Right ventricle myocardium superior (tissue), 1 donor: ENCODE results near the gene GALNTL6. TPM values are rescaled to one million over a fixed set of nuclear protein-coding genes. Genes with fewer than 3 reads are reported as not detected.

ENCODE experiments used
- ATAC-seq: fragments of 200-7000 bp; cut with Tn5 transposase; one replicate; pipeline ENCODE4 v1.9.1; 2020; ENCODE audit warnings: mild to moderate bottlenecking; ENCODE audit not compliant: poor library complexity
- DNase-seq: peaks from one replicate; pipeline ENCODE4 v3.0.0-alpha.2; 2020
- intact Hi-C: fragments of 100-400 bp; cut with DNase I; formaldehyde crosslinking; loops from one replicate; pipeline ENCODE4 v1.11.2; 2022
- total RNA-seq: library from RNA; stranded (reverse); fragmentation: NEBNext Ultra II Directional; extraction: Animal tissue kit (Norgen Biotek cat#: 25700); gene quantifications from one replicate; pipeline ENCODE4 v1.2.1, GENCODE V29; 2021
- donor health status: DM: no; HTN: yes; CAD: no; lungs with severe emphysema.

The GALNTL6 gene
- total RNA-seq, 1 donor from 2014 or later = not detected

GRCh38 chr4:172555725-172556124 is 742.5 kb downstream of the GALNTL6 start:
- ATAC-seq (no peak), DNase-seq (no peak)
- intact Hi-C loops = no loop called here

GRCh38 chr4:172573899-172574298 is 760.7 kb downstream of the GALNTL6 start:
- intact Hi-C loops = no loop called here
- DNase-seq (no peak), ATAC-seq (no peak)

- DNase-seq (no peak), ATAC-seq (no peak)
- intact Hi-C loops = no loop called here
These were observed 765.5 kb downstream of the GALNTL6 start for GRCh38 chr4:172578712-172579111.

- no peak for ATAC-seq
- intact Hi-C loops = no loop called here
These were observed 771.6 kb downstream of the GALNTL6 start for GRCh38 chr4:172584816-172585215.

GRCh38 chr4:172596206-172596605 is 783.0 kb downstream of the GALNTL6 start:
- ATAC-seq = no peak
- intact Hi-C loops = no loop called here

More at GRCh38 chr4:172584816-172585215, 771.6 kb downstream of the GALNTL6 start:
- no peak for DNase-seq

GRCh38 chr4:172599554-172599953 is 786.4 kb downstream of the GALNTL6 start:
- intact Hi-C loops = no loop called here
- no peak for ATAC-seq
- no peak for DNase-seq

More at GRCh38 chr4:172596206-172596605, 783.0 kb downstream of the GALNTL6 start:
- DNase-seq = no peak

DNA sequence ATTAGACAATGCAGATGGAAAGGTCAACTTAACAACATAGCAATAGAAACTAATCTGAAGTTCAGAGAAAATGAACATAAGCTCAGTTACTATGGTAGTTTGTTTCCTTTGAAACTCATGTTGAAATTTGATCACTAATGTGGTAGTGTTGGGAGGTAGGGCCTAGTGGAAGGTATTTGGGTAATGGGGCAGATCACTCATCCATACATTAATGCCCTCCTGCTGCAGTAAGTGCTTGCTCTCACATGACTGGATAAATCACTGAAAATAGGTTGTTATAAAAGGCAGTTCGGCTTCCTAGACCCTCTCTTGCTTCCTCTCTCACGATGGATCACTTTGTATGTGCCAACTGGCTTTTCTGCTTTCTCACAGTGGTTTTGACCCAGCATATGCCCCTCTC is 788.0 kb downstream of the GALNTL6 start:
- no peak for ATAC-seq
- intact Hi-C loops = no loop called here
- DNase-seq = no peak

- no peak for ATAC-seq
- DNase-seq = no peak
- intact Hi-C loops = no loop called here
These were observed 806.0 kb downstream of the GALNTL6 start for GRCh38 chr4:172619218-172619617.

GRCh38 chr4:172619798-172620197 is 806.6 kb downstream of the GALNTL6 start:
- ATAC-seq = no peak
- intact Hi-C loops = no loop called here
- no peak for DNase-seq

DNA sequence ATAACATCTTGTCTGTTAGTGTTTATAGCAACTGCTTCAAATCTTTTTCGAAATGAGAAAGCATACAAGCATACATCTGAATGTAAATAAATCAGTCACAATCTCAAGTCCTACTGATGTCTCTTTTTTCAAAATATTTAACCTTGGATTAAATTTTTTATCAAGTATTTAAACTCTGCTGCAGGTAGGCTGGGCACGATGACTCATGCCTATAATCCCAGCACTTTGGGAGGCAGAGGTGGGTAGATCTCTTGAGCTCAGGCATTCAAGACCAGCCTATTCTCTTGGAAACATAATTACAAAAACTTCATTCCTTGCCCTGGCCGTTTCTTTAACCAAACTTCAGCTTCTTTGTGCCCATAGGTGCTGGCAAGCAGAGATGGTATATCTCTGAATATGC is 815.1 kb downstream of the GALNTL6 start:
- ATAC-seq = no peak

GRCh38 chr4:172630280-172630679 is 817.1 kb downstream of the GALNTL6 start:
- ATAC-seq = no peak
- intact Hi-C loops = no loop called here
- DNase-seq = no peak

More for the DNA sequence above, 815.1 kb downstream of the GALNTL6 start:
- intact Hi-C loops = no loop called here
- no peak for DNase-seq

- DNase-seq (no peak), ATAC-seq (no peak)
- intact Hi-C loops = no loop called here
These were observed 818.6 kb downstream of the GALNTL6 start for GRCh38 chr4:172631832-172632231.

DNA sequence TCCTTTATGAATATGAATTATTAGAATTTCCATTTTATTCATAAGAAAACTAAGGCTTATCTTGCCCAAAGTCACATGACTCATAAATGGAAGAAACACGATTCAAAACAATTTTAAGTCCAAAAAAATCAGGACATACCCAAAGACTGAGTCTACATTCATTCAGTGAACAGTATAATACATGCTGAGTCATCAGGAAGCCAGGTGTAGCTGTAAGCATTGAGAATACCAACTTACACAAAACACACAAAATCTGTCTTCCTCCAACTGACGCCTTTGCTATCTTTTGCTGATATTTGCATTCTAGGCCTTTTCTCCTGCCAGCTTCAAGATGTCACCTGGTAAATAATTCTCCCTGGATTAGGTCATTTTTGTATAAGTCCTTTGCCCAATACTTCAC is 835.3 kb downstream of the GALNTL6 start:
- intact Hi-C loops = no loop called here
- no peak for DNase-seq
- ATAC-seq = no peak

GRCh38 chr4:172649143-172649542 is 835.9 kb downstream of the GALNTL6 start:
- no peak for ATAC-seq
- DNase-seq = no peak
- intact Hi-C loops = no loop called here

GRCh38 chr4:172650758-172651530 is 837.7 kb downstream of the GALNTL6 start:
- intact Hi-C loops = no loop called here
- DNase-seq (no peak), ATAC-seq (no peak)

- DNase-seq = no peak
- intact Hi-C loops = no loop called here
- ATAC-seq = no peak
These were observed 838.8 kb downstream of the GALNTL6 start for GRCh38 chr4:172651961-172652360.

GRCh38 chr4:172652369-172652768 is 839.2 kb downstream of the GALNTL6 start:
- intact Hi-C loops = no loop called here
- ATAC-seq = no peak
- no peak for DNase-seq

- DNase-seq (no peak), ATAC-seq (no peak)
- intact Hi-C loops = no loop called here
These were observed 840.5 kb downstream of the GALNTL6 start for GRCh38 chr4:172653676-172654075.

- DNase-seq (no peak), ATAC-seq (no peak)
- intact Hi-C loops = no loop called here
These were observed 841.3 kb downstream of the GALNTL6 start for GRCh38 chr4:172654457-172654856.

- DNase-seq (no peak), ATAC-seq (no peak)
- intact Hi-C loops = no loop called here
These were observed 842.9 kb downstream of the GALNTL6 start for GRCh38 chr4:172656055-172656454.

- ATAC-seq (no peak), DNase-seq (no peak)
- intact Hi-C loops = no loop called here
These were observed 843.9 kb downstream of the GALNTL6 start for GRCh38 chr4:172657081-172657480.
